Activated gamma-delta T cell (primary cell): Measurements from ENCODE around the gene CCSER1.
"Not testable (repeated sequence)": the region's sequence is repeated elsewhere in the genome, so short reads cannot be mapped to it uniquely, and the experiment has no call there.

Experiments used
- DNase-seq: peaks from one replicate; lab custom pipeline; 2025; lab: John Stamatoyannopoulos, UW

The CCSER1 gene

GRCh38 chr4:90445380-90445779 lies 318.2 kb downstream of the CCSER1 start:
- no peak for DNase-seq

DNA sequence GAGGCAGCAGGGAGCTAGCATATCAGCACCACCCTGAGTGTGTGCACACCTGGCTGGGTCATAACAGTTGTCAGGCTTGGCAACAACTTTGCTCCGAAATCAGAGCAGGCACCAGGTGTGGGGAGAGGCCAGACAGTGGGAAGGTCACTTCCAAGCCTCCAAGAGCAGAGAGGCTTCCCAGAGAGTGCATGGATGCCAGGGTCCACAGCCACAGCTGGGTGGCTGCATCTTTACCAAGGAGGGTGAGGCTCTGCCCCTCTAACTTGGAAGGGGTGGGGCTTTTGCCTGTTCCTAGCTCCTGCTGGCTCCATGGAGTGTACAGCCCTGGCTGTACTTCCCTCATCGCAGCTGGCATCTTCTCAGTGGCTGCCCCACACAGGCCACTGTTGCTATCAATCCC lies 322.4 kb downstream of the CCSER1 start:
- DNase-seq, result no peak

DNA sequence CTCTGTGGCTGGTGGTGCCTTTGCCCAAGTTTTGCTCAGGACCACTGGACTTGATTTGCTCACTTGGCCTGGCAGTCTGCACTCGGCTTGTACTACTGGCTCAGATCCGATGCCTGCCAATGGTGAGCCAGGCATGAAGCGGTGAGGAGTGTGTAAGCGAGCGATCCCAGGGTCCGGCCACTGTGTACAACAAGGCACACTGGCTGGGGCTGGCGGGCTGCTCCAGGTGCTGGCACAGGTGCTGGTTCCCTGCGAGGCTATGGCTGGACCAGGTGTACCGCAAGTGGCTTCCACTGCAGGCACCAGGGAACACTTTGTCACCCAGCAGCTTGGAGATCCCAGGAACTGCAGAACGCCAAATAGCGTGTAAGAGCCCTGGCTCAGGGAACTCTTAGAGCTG lies 329.7 kb downstream of the CCSER1 start:
- no peak for DNase-seq

DNA sequence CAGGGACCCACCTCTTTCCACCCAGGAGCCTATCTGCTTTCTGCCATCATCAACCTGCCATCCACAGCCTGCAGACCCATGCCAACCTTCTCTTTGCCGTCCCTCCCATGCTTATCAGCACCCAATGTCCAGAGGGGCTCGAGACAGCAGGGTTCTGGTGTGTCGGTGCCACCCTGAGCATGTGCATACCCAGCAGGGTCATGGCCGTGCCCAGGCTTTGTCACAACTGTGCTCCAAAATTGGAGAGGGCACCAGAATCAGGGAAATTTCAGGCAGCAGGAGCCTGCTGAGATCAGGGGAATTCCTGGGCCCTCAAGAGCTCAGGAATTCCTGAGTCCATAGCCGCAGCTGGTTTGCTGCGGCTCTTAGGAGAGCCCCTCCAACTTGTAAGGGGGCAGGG lies 330.6 kb downstream of the CCSER1 start:
- DNase-seq, result no peak

DNA sequence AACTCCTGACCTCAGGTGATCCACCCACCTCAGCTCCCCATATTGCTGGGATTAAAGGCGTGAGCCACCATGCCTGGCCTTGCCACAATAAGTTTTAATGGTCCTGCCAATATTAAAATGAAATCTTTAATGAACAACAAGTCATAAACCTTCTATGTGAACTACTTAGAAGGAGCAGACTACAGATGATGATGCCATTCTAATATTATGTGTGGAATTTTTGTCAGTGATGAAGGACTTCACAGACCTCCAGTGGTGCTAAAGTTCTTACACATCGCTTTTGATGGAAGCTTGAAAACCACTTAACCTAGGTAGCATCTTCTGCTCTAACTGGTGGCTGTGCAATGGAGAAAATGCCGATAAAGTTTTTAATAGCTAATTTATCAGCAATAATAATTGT lies 331.4 kb downstream of the CCSER1 start:
- no peak for DNase-seq

- no peak for DNase-seq
Observed at GRCh38 chr4:90474484-90474883, 347.3 kb downstream of the CCSER1 start.

DNA sequence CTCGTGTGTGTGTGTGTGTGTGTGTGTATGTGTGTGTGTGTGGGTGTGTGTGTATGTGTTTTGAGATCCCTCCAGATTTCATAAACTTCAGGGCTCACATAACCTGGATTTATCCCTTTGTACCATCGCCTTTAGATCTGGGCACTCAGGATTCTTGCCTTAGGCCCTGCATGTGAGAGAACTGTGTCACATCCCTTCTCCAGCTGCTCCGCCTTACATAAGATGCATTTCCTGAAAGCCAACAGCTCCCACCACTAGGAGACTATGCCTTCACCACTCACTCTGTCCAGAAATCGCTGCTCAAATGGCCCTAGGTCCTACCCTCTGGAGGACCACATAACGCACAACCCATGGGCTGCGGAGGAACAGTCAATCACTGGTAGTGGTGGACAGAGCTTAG lies 348.8 kb downstream of the CCSER1 start:
- DNase-seq, result no peak

DNA sequence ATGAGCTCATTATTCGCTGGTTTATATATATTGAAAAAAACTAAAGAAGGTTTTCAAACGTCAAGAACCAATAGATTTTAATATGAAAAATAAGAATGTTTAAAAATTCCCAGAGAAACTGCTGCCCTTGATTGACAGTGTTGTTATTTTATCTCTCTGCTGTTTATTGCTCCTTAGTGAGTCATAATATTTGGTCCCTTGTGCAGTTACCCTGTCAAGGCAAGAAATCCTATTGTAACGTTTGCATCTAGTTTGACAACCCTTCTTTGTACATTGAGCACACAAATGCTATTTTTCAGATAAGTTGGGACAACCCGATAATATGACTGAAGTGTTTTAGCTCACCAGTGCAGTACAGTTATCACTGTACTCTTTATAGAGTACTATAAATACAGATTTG lies 349.4 kb downstream of the CCSER1 start:
- no peak for DNase-seq

- DNase-seq, result not testable (repeated sequence)
Observed at GRCh38 chr4:90484894-90485293, 357.7 kb downstream of the CCSER1 start.

DNA sequence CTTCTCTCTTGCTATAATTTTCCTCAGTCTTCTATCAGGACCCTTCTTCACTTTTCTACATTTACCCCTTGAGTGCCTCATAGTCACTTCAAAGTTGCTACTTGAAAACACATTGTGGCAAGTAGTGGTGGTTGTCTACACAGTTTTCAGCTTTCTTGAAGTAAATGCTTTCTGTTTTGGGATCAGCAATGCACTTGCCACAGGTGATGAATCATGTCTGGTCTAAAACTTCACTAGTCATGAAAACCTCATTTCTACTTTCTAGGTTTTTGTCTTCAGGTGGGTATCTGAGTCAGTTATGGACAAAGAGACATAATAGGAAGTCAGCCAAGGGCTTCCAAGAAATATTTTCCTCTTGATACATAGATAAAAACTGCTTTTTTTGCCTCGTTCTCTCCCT lies 359.2 kb downstream of the CCSER1 start:
- DNase-seq, result no peak

DNA sequence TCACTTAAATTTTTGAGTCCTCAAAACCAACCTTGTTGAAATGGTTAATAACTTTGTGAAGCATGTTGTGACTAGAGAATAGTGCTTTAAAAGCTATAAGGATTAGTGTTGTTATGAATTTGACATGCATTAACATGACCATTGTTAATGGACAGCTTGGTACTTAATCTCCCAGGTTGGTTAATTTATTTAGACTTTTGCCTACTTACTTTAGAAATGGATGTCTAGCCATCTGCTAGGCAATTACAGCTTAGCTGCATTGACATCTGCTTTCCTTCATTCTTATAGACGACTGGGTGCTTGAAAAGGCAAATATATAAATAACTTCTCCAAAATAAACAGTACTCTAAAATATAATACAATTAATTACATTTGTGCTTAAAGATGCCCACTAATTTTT lies 368.0 kb downstream of the CCSER1 start:
- DNase-seq, result no peak

- no peak for DNase-seq
Observed at GRCh38 chr4:90495936-90496335, 368.7 kb downstream of the CCSER1 start.

- no peak for DNase-seq
Observed at GRCh38 chr4:90498175-90498574, 371.0 kb downstream of the CCSER1 start.

DNA sequence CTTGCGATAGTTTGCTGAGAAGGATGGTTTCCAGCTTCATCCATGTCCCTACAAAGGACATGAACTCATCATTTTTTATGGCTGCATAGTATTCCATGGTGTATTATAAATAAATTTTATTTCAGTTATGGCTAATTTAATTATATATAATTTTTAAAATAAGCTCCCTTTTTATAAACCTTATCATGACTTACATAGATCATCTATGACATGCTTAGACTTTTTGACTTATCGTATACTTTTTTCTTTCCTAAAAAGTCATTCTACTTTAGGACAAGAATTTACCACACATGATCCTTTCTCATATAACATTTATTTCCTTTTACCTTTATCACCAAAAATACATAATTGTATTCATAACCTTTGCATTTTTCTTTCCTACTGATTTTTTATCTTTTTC lies 376.5 kb downstream of the CCSER1 start:
- DNase-seq, result no peak

DNA sequence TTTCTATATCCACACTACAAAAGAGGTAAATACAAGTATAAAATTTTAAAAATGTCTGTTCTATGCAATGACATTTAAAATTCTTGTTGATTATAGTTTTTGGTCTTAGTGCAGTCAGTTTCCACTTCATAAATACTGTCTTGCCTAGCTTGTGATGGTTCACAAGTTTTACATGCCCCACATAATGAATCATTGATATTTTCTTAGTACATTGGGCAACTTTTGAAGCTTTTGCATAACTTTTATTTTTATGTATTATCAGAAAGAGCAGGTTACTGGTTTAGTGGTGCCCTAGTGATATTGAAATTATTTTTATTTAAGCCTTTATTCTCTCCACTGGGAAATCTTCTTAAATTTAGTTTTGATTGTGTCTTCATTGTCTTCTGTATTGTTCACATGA lies 388.0 kb downstream of the CCSER1 start:
- DNase-seq, result no peak

DNA sequence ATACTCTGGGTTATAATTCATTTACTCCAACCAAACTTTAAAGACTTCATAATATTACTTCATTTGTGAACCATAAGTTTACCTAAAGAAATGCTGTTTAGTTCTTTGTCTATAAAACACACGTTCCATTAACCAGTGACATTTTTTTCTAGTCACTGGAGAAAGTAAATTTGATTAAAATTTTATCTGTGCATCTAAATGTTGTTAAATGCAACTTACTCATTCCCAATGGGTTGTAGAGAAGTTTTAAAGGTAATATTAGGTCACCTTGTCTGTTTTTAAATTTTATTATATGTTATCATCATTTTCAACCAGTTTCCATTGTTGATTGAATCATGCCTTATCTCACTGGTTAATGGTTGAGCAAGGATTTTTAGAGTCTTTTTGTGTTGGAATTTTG lies 401.4 kb downstream of the CCSER1 start:
- DNase-seq, result no peak

- DNase-seq, result no peak
Observed at GRCh38 chr4:90536408-90536807, 409.2 kb downstream of the CCSER1 start.

- no peak for DNase-seq
Observed at GRCh38 chr4:90537491-90537890, 410.3 kb downstream of the CCSER1 start.

GRCh38 chr4:90540536-90540935 lies 413.3 kb downstream of the CCSER1 start:
- DNase-seq, result no peak

- no peak for DNase-seq
Observed at GRCh38 chr4:90542216-90542615, 415.0 kb downstream of the CCSER1 start.

DNA sequence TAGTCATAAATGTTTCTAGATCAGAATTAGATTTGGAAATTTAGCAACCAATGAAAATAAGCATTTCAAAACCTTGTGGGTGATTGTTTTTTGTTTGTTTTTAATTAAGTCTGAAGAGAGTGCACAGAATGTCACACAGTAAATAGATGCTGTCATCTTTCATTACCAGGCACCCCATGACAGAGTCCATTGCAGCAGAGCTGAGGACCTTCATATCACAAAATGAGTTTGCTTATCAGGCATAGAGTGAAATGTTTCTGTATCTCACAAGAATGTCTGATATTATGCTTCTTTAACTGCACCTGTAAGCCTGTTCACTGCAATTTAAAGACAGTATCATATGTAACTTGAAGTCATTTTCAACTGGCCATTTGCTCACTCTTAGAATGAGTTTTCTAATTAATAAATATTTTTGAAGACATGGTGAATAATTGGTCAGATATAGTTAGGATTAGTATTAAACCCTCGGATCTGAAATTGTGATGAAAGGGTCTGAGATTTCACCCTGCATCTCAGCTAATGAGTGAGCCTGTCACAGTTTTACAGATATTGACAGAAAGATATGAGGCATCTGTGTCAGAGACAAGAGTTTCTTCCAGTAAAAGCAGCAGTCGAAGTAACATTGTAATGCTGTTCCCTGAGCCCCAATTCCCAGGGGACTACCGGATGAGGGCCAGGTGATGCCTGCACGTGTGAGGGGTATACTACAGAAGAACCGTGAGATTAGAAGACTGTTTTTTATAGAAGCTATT lies 416.4 kb downstream of the CCSER1 start:
- no peak for DNase-seq

DNA sequence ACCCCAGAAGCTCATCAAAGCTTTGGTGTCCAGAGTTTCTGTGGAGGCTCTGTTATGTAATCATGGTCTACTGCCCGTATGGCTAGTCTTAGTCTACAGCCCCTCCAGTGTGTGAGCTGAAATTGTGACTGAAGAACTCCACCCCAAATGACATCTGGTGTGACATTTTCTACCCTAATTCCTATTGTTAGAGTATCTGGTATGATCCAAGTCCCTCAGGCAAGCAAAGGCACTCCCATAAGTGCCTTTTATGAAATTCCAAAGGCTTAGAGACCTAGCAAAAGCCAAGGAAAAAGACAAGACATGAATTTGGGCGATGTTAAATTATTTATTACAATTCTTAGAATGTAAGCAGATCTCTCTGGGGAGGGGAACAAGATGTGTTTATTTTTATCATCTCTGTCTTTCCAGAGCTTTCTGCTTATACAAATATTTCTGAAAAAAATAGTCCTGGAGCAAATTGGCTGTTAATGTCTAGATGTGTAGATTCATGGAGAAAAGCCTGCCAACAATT lies 417.4 kb downstream of the CCSER1 start:
- DNase-seq, result no peak

DNA sequence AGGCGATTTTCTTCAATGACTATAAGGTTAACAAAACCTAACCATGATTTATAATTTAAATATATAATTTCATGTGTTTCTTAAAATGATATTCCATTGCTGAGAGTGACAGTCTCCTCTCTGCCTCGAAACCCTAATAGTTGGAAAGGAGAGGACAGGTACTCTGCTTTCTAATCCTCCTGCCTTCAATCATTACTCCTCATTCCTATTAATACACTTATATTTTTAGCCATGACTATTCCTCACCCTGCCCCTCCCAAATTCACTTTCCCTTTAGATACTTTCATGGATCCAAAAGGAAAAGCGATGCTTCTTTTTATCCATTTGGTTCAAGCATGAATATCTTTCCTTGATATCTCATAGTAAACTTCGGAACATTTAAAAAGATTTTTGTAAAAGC lies 418.2 kb downstream of the CCSER1 start:
- no peak for DNase-seq

DNA sequence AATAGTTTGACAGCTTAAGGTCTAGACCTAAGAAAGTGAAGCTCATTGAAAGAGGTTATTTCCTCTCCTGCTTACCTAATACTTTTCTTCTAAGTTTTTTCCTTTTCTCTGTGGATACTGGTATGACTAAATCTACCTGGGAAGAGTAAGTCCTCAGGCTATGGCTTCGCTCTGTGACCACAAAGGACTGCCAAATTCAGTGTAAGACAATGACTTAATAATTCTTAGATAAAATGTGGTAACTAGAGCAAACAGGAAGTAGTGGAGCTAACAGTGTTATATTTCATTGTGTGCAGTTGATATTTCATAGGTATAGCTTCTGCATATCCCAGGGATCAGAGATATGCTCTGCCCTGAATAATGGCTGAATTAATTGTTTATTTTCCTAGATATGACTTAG lies 418.9 kb downstream of the CCSER1 start:
- DNase-seq, result no peak
